Measurements from ENCODE around the gene TSHZ3.

TSHZ3 gene

DNA sequence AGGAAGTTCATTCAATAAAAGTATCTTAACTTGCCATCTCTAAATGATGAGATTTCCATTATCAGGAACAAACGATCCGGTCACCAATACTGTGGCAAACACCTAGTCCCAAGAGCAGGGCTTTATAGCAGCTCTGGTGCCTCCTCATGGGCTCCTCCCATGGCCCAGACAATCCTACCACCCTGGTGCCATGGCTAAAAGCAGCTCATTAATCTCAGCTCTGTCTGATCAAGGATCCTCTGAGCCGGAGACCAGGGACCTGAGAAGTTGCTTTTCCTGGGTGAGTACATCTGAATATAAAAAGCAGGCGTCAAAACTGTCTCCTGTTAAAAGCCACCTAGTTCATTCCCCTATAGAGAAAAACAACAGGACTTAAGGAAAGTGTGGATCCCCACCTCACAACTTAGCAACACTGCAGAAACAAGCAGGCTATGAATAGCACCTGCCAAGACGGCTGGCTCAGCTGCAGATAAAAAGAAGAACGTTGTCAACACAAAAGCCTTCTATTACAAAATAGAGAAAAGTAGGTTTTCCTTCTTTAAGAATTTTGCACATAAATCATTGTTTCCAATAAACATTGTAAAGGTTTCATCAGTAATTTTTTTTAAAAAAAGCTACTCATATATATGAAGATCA is 30.3 kb downstream of the TSHZ3 start:
- FAIRE-seq (no peak), DNase-seq (ENCODE audit: insufficient read length, low spot score) (no peak)
- TF ChIP-seq, protein P1, sequence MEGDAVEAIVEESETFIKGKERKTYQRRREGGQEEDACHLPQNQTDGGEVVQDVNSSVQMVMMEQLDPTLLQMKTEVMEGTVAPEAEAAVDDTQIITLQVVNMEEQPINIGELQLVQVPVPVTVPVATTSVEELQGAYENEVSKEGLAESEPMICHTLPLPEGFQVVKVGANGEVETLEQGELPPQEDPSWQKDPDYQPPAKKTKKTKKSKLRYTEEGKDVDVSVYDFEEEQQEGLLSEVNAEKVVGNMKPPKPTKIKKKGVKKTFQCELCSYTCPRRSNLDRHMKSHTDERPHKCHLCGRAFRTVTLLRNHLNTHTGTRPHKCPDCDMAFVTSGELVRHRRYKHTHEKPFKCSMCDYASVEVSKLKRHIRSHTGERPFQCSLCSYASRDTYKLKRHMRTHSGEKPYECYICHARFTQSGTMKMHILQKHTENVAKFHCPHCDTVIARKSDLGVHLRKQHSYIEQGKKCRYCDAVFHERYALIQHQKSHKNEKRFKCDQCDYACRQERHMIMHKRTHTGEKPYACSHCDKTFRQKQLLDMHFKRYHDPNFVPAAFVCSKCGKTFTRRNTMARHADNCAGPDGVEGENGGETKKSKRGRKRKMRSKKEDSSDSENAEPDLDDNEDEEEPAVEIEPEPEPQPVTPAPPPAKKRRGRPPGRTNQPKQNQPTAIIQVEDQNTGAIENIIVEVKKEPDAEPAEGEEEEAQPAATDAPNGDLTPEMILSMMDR (IDR thresholded peaks at IDR 0.05; ENCODE audit: insufficient read depth, missing control alignments) = no peak

DNA sequence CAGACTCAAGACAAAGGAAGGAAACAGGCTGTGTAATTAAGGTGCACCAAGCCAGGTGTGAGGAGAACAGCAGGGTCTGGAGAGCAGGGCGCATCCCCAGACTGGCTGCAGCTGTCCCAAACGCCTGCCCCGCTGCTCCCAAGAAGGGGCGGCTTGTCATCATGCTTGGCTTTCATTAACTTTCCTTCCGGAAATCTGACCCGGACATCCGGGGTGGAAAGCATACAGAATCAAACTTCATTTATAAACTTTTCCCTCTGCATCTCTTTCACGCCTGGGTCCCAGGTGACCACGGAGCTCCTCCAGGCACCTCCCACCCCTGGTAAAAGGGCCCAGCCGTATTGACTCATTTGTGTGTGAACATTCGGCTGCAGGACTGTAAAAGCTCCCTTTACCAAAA is 31.7 kb downstream of the TSHZ3 start:
- FAIRE-seq (no peak), DNase-seq (ENCODE audit: insufficient read length, low spot score) (no peak)
- TF ChIP-seq, protein P1 (IDR thresholded peaks at IDR 0.05; ENCODE audit: insufficient read depth, missing control alignments) = no peak

DNA sequence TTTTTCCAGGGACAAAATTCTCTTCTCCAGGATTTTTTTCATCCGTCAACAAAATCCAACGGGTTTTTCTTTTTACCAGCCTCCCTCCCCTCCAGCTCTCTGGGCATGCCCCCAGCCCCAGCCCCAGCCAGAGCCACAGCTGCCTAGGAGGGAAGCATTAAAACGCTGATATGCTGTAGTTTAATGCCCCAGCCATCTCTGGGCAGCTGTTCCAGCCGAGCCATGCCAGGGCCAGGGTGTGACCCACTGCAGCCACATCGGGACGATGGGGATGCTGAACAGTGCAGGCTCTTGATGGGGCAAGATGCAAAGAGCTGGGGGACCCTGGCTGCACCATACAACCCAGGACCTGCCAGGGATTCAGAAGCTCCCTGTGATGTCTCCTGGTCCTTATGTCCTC is 32.1 kb downstream of the TSHZ3 start:
- TF ChIP-seq, protein P1 (IDR thresholded peaks at IDR 0.05; ENCODE audit: insufficient read depth, missing control alignments) = no peak
- FAIRE-seq (no peak), DNase-seq (ENCODE audit: insufficient read length, low spot score) (no peak)

DNA sequence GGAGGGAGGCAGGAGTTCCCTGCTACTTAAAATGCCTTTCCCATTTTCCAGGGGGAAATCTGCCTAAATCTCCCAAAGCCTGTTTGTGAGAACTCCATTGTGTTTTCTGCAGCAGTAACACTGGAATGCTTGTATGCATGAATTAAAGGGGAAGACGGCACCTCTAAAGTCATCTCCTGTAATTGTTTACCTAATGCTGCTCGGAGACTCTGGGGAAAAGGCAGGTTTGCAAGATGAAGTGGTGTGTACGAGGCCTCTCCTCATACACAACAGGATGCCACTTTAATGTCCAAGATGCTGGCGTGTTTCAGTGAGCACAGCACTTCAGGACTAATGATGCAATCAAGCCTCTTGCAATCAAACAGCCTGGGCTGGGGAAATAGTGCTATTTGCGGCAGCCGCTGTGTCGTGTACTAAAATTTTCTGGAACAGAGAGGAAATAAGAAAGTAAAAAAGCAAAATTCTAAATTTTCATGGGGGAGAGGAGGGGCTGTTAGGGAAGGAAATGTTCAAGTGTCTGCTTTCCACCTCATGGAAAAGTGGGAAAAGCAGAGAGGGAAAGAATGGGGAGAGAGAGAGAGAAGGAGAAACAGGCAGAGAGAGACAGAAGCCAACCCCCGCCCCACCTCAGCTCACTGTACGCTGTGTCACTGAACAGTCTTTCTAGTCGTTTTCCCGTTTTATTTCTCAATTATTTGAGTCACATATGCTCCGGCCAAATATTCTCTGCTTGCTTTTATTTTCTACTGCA is 32.9 kb downstream of the TSHZ3 start:
- no peak for FAIRE-seq
- TF ChIP-seq, protein P1 (IDR thresholded peaks at IDR 0.05; ENCODE audit: insufficient read depth, missing control alignments) = no peak
- DNase-seq (ENCODE audit: insufficient read length, low spot score) = no peak

DNA sequence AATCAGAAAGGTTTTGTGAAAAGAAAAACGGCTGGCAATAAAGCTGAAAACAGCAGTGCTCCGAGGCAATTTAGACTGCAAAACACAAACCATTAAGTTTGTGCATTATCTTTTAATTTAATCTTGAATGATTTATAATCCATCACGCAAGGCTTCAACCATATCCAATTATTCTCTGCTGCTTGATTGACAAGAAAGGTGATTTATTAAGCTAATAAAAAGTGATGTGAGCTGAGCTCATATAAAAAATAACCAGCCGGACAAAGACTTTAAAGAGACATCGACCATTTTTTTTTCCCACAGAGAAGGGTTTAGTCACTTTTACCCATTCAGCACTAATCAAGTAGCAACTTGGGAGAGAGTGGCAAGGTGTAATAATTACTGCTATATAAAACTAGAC is 33.6 kb downstream of the TSHZ3 start:
- DNase-seq (ENCODE audit: insufficient read length, low spot score) (no peak), FAIRE-seq (no peak)
- TF ChIP-seq, protein P1 (IDR thresholded peaks at IDR 0.05; ENCODE audit: insufficient read depth, missing control alignments) = no peak

DNA sequence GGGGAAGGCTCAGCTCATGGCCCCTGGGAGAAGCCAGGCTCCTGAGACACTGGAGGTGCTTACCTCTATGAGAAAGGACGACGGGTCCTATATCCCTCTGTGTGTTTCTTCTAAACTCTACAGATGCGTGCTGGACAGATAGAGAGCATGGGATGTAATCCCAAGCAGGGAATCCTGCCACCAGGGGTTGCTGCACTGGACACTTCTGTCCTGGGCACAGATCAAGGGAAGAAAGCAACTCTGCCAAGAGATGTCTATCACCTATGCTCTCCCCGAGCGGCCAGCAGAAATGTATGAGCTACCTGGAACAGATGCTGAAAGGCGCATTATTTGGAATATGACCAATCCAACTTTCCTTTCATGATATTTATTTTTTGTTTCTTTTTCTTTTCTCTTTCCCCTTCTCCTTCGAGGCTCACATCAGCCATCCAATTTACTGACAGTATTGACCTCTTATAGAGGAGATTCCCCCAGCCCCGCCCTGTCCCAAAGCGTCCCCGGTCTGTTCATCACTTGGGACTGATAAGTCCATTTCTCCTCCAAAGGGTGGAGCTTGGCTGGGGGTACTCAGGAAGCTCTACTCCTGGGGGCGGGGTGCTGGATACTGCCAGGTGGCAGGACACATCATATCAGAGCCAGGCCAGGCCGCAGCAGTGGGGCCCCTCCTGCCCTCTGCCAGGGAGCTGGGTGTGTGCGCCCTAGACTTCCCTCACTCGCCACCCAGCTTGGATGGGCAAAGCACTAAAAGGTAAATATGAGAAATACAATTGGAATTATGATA is 34.2 kb downstream of the TSHZ3 start:
- TF ChIP-seq, protein P1 (IDR thresholded peaks at IDR 0.05; ENCODE audit: insufficient read depth, missing control alignments) = no peak
- FAIRE-seq (no peak), DNase-seq (ENCODE audit: insufficient read length, low spot score) (no peak)

All from D721Med (cell line).